NCI-H2171 treated with DMSO at 0.1 percent for 48 hours (cell line): ENCODE results near the gene POTEJ.
"Not testable (repeated sequence)": the region's sequence is repeated elsewhere in the genome, so short reads cannot be mapped to it uniquely, and the experiment has no call there.

Experiments used
- DNase-seq: peaks from one replicate; lab custom pipeline; 2025; lab: John Stamatoyannopoulos, UW

The POTEJ gene

GRCh38 chr2:130611140-130611539 lies at the start of gene POTEJ:
TSS of gene POTEJ (plus strand) at chr2:130611440. CDS start at chr2:130611533, 93 bp downstream.
- not testable (repeated sequence) for DNase-seq

- not testable (repeated sequence) for DNase-seq
Measured at GRCh38 chr2:130566165-130566564, 45.1 kb upstream of the POTEJ start.

GRCh38 chr2:130571929-130572328 lies 39.3 kb upstream of the POTEJ start:
- DNase-seq: not testable (repeated sequence)

GRCh38 chr2:130574230-130574629 lies 37.0 kb upstream of the POTEJ start:
- not testable (repeated sequence) for DNase-seq

GRCh38 chr2:130576209-130576784 lies 34.9 kb upstream of the POTEJ start:
- not testable (repeated sequence) for DNase-seq

GRCh38 chr2:130577559-130577958 lies 33.7 kb upstream of the POTEJ start:
- not testable (repeated sequence) for DNase-seq

- DNase-seq: not testable (repeated sequence)
Measured at GRCh38 chr2:130579121-130579520, 32.1 kb upstream of the POTEJ start.

- not testable (repeated sequence) for DNase-seq
Measured at GRCh38 chr2:130581491-130581890, 29.7 kb upstream of the POTEJ start.

GRCh38 chr2:130582970-130583369 lies 28.3 kb upstream of the POTEJ start:
- not testable (repeated sequence) for DNase-seq

- DNase-seq: not testable (repeated sequence)
Measured at GRCh38 chr2:130583582-130583981, 27.7 kb upstream of the POTEJ start.

GRCh38 chr2:130584726-130585125 lies 26.5 kb upstream of the POTEJ start:
- not testable (repeated sequence) for DNase-seq

- DNase-seq: not testable (repeated sequence)
Measured at GRCh38 chr2:130588688-130589458, 22.4 kb upstream of the POTEJ start.

GRCh38 chr2:130590170-130590841 lies 20.9 kb upstream of the POTEJ start:
- DNase-seq: not testable (repeated sequence)

- DNase-seq: not testable (repeated sequence)
Measured at GRCh38 chr2:130590842-130591359, 20.3 kb upstream of the POTEJ start.

- DNase-seq: not testable (repeated sequence)
Measured at GRCh38 chr2:130592791-130593414, 18.3 kb upstream of the POTEJ start.

- not testable (repeated sequence) for DNase-seq
Measured at GRCh38 chr2:130594011-130594410, 17.2 kb upstream of the POTEJ start.

GRCh38 chr2:130596757-130597156 lies 14.5 kb upstream of the POTEJ start:
- not testable (repeated sequence) for DNase-seq

GRCh38 chr2:130597994-130598393 lies 13.2 kb upstream of the POTEJ start:
- DNase-seq: not testable (repeated sequence)

GRCh38 chr2:130598463-130598862 lies 12.8 kb upstream of the POTEJ start:
- DNase-seq: not testable (repeated sequence)

- DNase-seq: not testable (repeated sequence)
Measured at GRCh38 chr2:130599393-130599792, 11.8 kb upstream of the POTEJ start, which contains the start of gene CFC1. TSS of gene CFC1 (minus strand) at chr2:130599575. CDS start at chr2:130599287, 288 bp downstream.

- not testable (repeated sequence) for DNase-seq
Measured at GRCh38 chr2:130599926-130600325, 11.3 kb upstream of the POTEJ start.
